Nephron progenitor cell (in vitro differentiated cells): Measurements from ENCODE around the gene MEAF6.

ENCODE experiments used
- DNase-seq: peaks from one replicate; pipeline ENCODE4 v3.0.0; 2021
- H3K27ac Mint-ChIP-seq: 2 replicates; pipeline ENCODE4 v1.8.0; 2021; ENCODE audit warnings: mild to moderate bottlenecking, moderate library complexity, mixed read lengths
- H3K27me3 Mint-ChIP-seq: 2 replicates; pipeline ENCODE4 v1.8.0; 2021; ENCODE audit warnings: mild to moderate bottlenecking, low read depth, mixed read lengths; ENCODE audit not compliant: poor library complexity
- H3K36me3 Mint-ChIP-seq: 2 replicates; pipeline ENCODE4 v1.8.0; 2021; ENCODE audit warnings: low read depth, mixed read lengths
- H3K4me1 Mint-ChIP-seq: 2 replicates; pipeline ENCODE4 v1.8.0; 2021; ENCODE audit warnings: mixed read lengths
- H3K4me3 Mint-ChIP-seq: 2 replicates; pipeline ENCODE4 v1.8.0; 2021; ENCODE audit warnings: mild to moderate bottlenecking, moderate library complexity, mixed read lengths
- H3K9me3 Mint-ChIP-seq: 2 replicates; pipeline ENCODE4 v1.8.0; 2021; ENCODE audit warnings: mild to moderate bottlenecking, moderate library complexity, mixed read lengths
- TF ChIP-seq, protein P1 (sequence below): fragments of 200-600 bp; sonication (generic); IDR thresholded peaks from 2 replicates; pipeline ENCODE4 v1.5.0; 2021; ENCODE audit warnings: antibody characterized with exemption

The MEAF6 gene

DNA sequence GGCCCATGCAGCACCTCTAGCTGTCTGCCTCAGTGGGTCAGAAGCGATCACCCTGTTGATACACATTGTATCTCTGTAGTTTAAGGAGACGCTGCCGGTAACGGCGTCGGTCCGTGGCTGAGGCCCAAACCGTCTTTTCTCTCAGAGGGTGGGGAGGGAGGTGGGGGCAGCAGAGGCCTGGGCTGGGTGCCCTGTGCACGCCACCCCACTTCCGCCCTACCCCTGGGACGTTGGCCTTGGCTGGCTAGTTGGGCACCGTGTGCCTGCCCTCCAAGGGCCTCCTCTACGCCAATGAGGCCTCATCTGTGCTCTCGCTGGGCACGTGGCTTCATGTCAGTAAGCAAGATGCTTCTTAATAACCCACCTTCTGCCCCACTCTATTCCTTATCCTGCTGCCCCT is 30.8 kb downstream of the MEAF6 start:
- Mint-ChIP-seq H3K27me3 (no peaks in the 10 kb centered on the region), H3K27ac (no peak overlapping the region), H3K4me3 (no peak overlapping the region), H3K4me1 (peaks cover 14% of the 10 kb centered on the region), H3K9me3 (no peaks in the 10 kb centered on the region), H3K36me3 (peaks cover 10% of the 10 kb centered on the region)
- no peak for DNase-seq
- TF ChIP-seq, protein P1, sequence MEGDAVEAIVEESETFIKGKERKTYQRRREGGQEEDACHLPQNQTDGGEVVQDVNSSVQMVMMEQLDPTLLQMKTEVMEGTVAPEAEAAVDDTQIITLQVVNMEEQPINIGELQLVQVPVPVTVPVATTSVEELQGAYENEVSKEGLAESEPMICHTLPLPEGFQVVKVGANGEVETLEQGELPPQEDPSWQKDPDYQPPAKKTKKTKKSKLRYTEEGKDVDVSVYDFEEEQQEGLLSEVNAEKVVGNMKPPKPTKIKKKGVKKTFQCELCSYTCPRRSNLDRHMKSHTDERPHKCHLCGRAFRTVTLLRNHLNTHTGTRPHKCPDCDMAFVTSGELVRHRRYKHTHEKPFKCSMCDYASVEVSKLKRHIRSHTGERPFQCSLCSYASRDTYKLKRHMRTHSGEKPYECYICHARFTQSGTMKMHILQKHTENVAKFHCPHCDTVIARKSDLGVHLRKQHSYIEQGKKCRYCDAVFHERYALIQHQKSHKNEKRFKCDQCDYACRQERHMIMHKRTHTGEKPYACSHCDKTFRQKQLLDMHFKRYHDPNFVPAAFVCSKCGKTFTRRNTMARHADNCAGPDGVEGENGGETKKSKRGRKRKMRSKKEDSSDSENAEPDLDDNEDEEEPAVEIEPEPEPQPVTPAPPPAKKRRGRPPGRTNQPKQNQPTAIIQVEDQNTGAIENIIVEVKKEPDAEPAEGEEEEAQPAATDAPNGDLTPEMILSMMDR, result no peak

DNA sequence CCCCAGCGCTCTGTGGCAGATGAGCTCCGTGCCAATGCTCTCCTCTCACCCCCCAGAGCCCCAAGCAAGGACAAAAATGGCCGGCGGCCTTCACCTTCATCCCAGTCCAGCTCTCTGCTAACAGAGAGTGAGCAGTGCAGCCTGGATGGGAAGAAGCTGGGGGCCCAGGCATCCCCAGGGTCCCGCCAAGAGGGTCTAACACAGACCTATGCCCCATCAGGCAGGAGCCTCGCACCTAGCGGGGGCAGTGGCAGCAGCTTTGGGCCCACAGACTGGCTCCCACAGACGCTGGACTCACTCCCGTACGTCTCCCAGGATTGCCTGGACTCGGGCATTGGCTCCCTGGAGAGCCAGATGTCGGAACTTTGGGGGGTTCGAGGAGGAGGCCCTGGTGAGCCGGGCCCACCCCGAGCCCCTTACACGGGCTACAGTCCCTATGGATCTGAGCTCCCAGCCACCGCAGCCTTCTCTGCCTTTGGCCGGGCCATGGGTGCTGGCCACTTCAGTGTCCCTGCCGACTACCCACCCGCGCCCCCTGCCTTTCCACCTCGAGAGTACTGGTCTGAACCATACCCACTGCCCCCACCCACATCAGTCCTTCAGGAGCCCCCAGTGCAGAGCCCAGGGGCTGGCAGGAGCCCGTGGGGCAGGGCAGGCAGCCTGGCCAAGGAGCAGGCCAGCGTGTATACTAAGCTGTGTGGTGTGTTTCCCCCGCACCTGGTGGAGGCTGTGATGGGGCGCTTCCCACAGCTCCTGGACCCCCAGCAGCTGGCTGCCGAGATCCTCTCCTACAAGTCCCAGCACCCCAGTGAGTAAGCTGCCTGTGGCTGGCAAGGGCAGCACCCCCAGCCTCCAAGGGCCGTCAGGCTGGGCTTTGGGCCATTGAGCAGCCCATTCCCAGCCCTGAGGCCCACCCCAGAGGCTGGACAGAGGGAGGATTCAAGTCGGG is 31.5 kb downstream of the MEAF6 start:
- Mint-ChIP-seq H3K4me1 (peaks cover 15% of the 10 kb centered on the region), H3K9me3 (no peaks in the 10 kb centered on the region), H3K36me3 (peaks cover 10% of the 10 kb centered on the region), H3K4me3 (no peak overlapping the region), H3K27me3 (peaks cover 4% of the 10 kb centered on the region), H3K27ac (no peak overlapping the region)
- no peak for DNase-seq
- TF ChIP-seq, protein P1, result no peak

DNA sequence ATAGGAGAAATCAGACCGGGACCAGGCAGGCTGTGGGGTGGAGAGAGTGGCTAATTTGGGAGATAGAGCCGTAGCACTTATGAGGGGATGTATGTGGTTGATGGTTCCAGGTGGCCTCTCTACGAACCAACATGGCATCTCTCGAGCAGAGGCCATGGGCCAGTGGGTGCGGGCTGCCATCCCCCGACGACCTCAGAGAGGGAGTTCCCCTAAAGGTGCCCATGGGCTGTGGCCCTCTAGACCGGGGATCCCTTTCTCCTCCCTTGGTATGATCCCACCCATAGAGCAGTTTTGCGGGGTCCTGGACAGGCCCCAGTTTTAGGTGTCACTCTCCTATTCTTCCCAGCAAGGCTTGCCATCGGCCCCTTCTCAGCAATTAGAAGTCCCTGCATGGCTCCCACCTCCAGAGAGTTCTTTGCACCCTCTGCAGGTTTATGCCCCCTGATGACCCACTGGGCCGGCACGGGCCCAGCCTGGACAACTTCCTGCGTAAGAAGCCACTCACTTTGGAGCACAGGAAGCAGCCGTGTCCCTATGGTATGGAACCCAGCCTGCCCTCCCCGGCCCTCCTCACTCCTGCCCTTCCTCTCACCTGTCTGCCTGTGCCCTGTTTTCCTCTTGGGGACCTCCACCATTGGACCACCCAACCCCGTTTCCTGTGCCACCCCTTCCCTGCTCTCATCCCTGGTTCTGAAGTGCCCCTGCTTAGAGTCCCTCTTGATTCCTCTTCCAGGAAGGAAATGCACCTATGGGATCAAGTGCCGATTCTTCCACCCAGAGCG is 32.4 kb downstream of the MEAF6 start:
- H3K36me3 Mint-ChIP-seq, result peaks cover 5% of the 10 kb centered on the region
- H3K27ac Mint-ChIP-seq, result no peak overlapping the region
- H3K9me3 Mint-ChIP-seq, result no peaks in the 10 kb centered on the region
- TF ChIP-seq, protein P1, result no peak
- no peak for DNase-seq
- H3K27me3 Mint-ChIP-seq, result peaks cover 5% of the 10 kb centered on the region
- H3K4me3 Mint-ChIP-seq, result no peak overlapping the region
- H3K4me1 Mint-ChIP-seq, result peaks cover 20% of the 10 kb centered on the region

DNA sequence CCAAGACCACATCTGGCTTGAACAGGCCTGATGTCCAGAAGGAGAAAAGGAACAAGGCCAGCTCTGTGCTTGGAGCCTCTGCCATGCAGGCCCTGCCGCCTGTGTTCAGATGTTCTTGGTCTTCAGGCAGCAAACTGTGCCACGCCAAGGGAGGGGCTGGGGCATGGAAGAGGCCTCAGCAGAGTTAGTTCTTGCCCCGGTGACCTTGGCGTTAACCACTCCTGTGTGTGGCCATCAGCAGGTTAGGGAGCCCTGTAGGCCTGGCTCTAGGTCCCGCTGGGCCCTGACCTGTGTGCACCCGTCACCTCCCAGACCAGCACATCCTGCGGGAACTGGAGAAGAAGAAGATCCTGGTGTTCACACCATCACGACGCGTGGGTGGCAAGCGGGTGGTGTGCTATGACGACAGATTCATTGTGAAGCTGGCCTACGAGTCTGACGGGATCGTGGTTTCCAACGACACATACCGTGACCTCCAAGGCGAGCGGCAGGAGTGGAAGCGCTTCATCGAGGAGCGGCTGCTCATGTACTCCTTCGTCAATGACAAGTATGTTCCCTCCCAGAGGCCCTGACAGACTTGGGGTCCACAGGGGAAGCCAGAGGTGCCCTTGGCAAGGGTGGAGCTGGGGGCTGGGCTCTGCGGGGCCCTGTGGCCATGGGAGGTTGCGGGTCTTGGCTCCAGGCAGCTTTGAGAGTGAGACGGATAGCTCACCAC is 33.1 kb downstream of the MEAF6 start:
- no peaks in the 10 kb centered on the region for H3K9me3 Mint-ChIP-seq
- DNase-seq, result no peak
- H3K36me3 Mint-ChIP-seq, result peaks cover 5% of the 10 kb centered on the region
- TF ChIP-seq, protein P1, result no peak
- H3K4me3 Mint-ChIP-seq, result no peak overlapping the region
- H3K4me1 Mint-ChIP-seq, result peaks cover 24% of the 10 kb centered on the region
- no peak overlapping the region for H3K27ac Mint-ChIP-seq
- H3K27me3 Mint-ChIP-seq, result peaks cover 5% of the 10 kb centered on the region

DNA sequence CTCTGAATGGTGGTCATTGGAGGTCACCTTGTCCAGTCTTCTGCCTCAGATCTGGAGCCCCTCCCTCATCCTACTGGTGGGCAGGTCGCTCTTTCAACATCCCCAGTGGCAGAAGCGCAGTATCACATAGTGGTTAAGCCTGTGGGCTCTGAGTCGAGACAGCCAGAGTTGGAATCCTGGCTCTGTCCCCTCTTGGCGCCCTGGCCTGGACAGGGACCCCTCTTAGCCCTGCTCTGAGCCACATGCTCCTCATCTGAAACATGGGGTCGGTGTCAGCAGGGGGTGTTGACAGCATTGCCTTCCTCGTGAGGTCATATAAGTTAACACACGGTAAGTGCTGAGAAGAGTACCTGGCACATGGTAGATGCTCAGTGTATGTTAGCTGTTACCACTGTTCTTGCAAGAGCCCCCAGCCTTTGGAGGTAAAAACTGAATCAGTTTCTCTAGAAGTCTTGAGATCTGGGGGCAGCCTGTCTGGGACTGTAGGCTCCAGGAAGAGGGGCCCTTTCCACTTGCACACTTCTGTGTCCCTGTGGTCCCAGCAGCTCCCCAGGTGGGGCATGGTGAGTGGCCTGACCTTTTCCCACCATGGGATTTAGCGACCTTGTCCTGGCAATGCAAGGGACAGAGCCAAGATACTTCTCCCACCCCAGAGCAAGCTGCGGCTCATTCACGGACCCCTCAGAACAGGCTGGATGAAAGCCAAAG is 33.8 kb downstream of the MEAF6 start:
- peaks cover 5% of the 10 kb centered on the region for H3K36me3 Mint-ChIP-seq
- H3K27me3 Mint-ChIP-seq, result peaks cover 5% of the 10 kb centered on the region
- no peak overlapping the region for H3K27ac Mint-ChIP-seq
- no peaks in the 10 kb centered on the region for H3K9me3 Mint-ChIP-seq
- TF ChIP-seq, protein P1, result no peak
- H3K4me3 Mint-ChIP-seq, result no peak overlapping the region
- no peak for DNase-seq
- H3K4me1 Mint-ChIP-seq, result peaks cover 30% of the 10 kb centered on the region
